ENCODE data around the gene LMNB1. TPM values are rescaled to one million over a fixed set of nuclear protein-coding genes. Genes with fewer than 3 reads are reported as not detected.

LMNB1 gene
- total and polyA plus RNA-seq, 8 donors = 0.72 to 7.5 (median 3.8) TPM

- 89 to 92% methylated on average over 11 of the region's 11 CpGs for WGBS, 2 donors
- no peaks in the 10 kb centered on the region for H3K4me1 ChIP-seq
- no peak for DNase-seq
- H3K36me3 ChIP-seq = no peaks in the 10 kb centered on the region
- no peaks in the 10 kb centered on the region for H3K27me3 ChIP-seq
- no peak for TF ChIP-seq CTCF (IDR thresholded peaks at IDR 0.05)
- intact Hi-C loops (cut with DNase I) = no loop called here
- no peak overlapping the region for H3K4me3 ChIP-seq
- no peaks in the 10 kb centered on the region for H3K9me3 ChIP-seq
- no peak for ATAC-seq
- no peak overlapping the region for H3K27ac ChIP-seq
- no peak for FAIRE-seq
Measured at GRCh38 chr5:126872561-126873354, 95.8 kb downstream of the LMNB1 start.

GRCh38 chr5:126875303-126875785 lies 98.4 kb downstream of the LMNB1 start:
- H3K36me3 ChIP-seq = no peaks in the 10 kb centered on the region
- H3K4me3 ChIP-seq = no peak overlapping the region
- no peaks in the 10 kb centered on the region for H3K27me3 ChIP-seq
- no peaks in the 10 kb centered on the region for H3K9me3 ChIP-seq
- DNase-seq (no peak), FAIRE-seq (no peak), ATAC-seq (peak in 2 of 4 donors; percentile 27 to 47)
- no peaks in the 10 kb centered on the region for H3K4me1 ChIP-seq
- intact Hi-C loops (cut with DNase I) = no loop called here
- TF ChIP-seq CTCF (IDR thresholded peaks at IDR 0.05) = no peak
- 61 to 65% methylated on average over 13 of the region's 13 CpGs for WGBS, 2 donors
- no peak overlapping the region for H3K27ac ChIP-seq

- no peak for TF ChIP-seq CTCF (IDR thresholded peaks at IDR 0.05)
- DNase-seq (no peak), ATAC-seq (no peak), FAIRE-seq (no peak)
- no peaks in the 10 kb centered on the region for H3K4me1 ChIP-seq
- 82% methylated on average over 7 of the region's 7 CpGs for WGBS, 2 donors
- H3K4me3 ChIP-seq = no peak overlapping the region
- no peaks in the 10 kb centered on the region for H3K36me3 ChIP-seq
- no peaks in the 10 kb centered on the region for H3K9me3 ChIP-seq
- no peak overlapping the region for H3K27ac ChIP-seq
- H3K27me3 ChIP-seq = no peaks in the 10 kb centered on the region
- intact Hi-C loops (cut with DNase I) = no loop called here
Measured at GRCh38 chr5:126877602-126878001, 100.7 kb downstream of the LMNB1 start.

GRCh38 chr5:126878085-126878484 lies 101.1 kb downstream of the LMNB1 start:
- no peak for DNase-seq
- ATAC-seq = no peak
- intact Hi-C loops (cut with DNase I) = no loop called here

More at GRCh38 chr5:126878085-126878484, 101.1 kb downstream of the LMNB1 start:
- no peak for FAIRE-seq
- Histone ChIP-seq H3K27me3 (no peaks in the 10 kb centered on the region), H3K9me3 (no peaks in the 10 kb centered on the region), H3K4me3 (no peak overlapping the region), H3K27ac (no peak overlapping the region), H3K4me1 (no peaks in the 10 kb centered on the region), H3K36me3 (no peaks in the 10 kb centered on the region)
- WGBS, 2 donors = 84% methylated on average over 13 of the region's 13 CpGs
- TF ChIP-seq CTCF (IDR thresholded peaks at IDR 0.05) = no peak
